ENCODE data around the gene IL1RAP. TPM values are rescaled to one million over a fixed set of nuclear protein-coding genes. Genes with fewer than 3 reads are reported as not detected.
"Not testable (repeated sequence)": the region's sequence is repeated elsewhere in the genome, so short reads cannot be mapped to it uniquely, and the experiment has no call there.

IL1RAP gene
- 10.9 and 11.9 TPM in 2 replicates for total RNA-seq (2012; rRNA removed)

- Histone ChIP-seq H3K27me3 (ENCODE audit: control insufficient read depth, insufficient read depth, low read length) (no peaks in the 10 kb centered on the region), H3K9me3 (replicated peaks; ENCODE audit: low read length) (no peaks in the 10 kb centered on the region), H3K9ac (ENCODE audit: low read depth, low read length) (peak within 1 kb of the TSS; percentile 89)
Observed at GRCh38 chr3:190513409-190514370, at the start of gene IL1RAP. TSS of gene IL1RAP (plus strand) at chr3:190514085. CDS start at chr3:190564290, 50,205 bp downstream.

GRCh38 chr3:190467922-190468321 is 46.0 kb upstream of the IL1RAP start:
- Histone ChIP-seq H3K4me1 (ENCODE audit: control insufficient read depth, insufficient read depth, low read length) (no peaks in the 10 kb centered on the region), H3K9ac (ENCODE audit: low read depth, low read length) (no peak overlapping the region), H3K4me3 (ENCODE audit: low read length) (no peak overlapping the region), H3K9me3 (replicated peaks; ENCODE audit: low read length) (no peaks in the 10 kb centered on the region), H3K27me3 (ENCODE audit: control insufficient read depth, insufficient read depth, low read length) (no peaks in the 10 kb centered on the region), H3K36me3 (ENCODE audit: insufficient read depth, low read length) (no peaks in the 10 kb centered on the region), H3K4me2 (ENCODE audit: low read length) (no peak overlapping the region)

More at GRCh38 chr3:190513409-190514370, at the start of gene IL1RAP:
- Histone ChIP-seq H3K4me2 (ENCODE audit: low read length) (peak within 1 kb of the TSS; percentile 90), H3K36me3 (ENCODE audit: insufficient read depth, low read length) (no peaks in the 10 kb centered on the region), H3K4me1 (ENCODE audit: control insufficient read depth, insufficient read depth, low read length) (peaks cover 35% of the 10 kb centered on the region), H3K4me3 (ENCODE audit: low read length) (peak within 1 kb of the TSS; percentile 83)

- H3K4me1 ChIP-seq (ENCODE audit: control insufficient read depth, insufficient read depth, low read length); H3K27me3 ChIP-seq (ENCODE audit: control insufficient read depth, insufficient read depth, low read length); H3K4me2 ChIP-seq (ENCODE audit: low read length); H3K4me3 ChIP-seq (ENCODE audit: low read length); H3K9ac ChIP-seq (ENCODE audit: low read depth, low read length); H3K36me3 ChIP-seq (ENCODE audit: insufficient read depth, low read length); H3K9me3 ChIP-seq (replicated peaks; ENCODE audit: low read length): not testable (repeated sequence)
Observed at GRCh38 chr3:190473261-190473660, 40.6 kb upstream of the IL1RAP start.

GRCh38 chr3:190481779-190482178 is 32.1 kb upstream of the IL1RAP start:
- H3K4me3 ChIP-seq (ENCODE audit: low read length): no peak overlapping the region
- no peaks in the 10 kb centered on the region for H3K27me3 ChIP-seq (ENCODE audit: control insufficient read depth, insufficient read depth, low read length)
- H3K4me1 ChIP-seq (ENCODE audit: control insufficient read depth, insufficient read depth, low read length): peaks cover 4% of the 10 kb centered on the region
- no peaks in the 10 kb centered on the region for H3K36me3 ChIP-seq (ENCODE audit: insufficient read depth, low read length)
- no peak overlapping the region for H3K9ac ChIP-seq (ENCODE audit: low read depth, low read length)
- H3K9me3 ChIP-seq (replicated peaks; ENCODE audit: low read length): no peaks in the 10 kb centered on the region
- H3K4me2 ChIP-seq (ENCODE audit: low read length): no peak overlapping the region

- H3K4me2 ChIP-seq (ENCODE audit: low read length): no peak overlapping the region
- no peaks in the 10 kb centered on the region for H3K27me3 ChIP-seq (ENCODE audit: control insufficient read depth, insufficient read depth, low read length)
- H3K4me1 ChIP-seq (ENCODE audit: control insufficient read depth, insufficient read depth, low read length): peaks cover 4% of the 10 kb centered on the region
- H3K36me3 ChIP-seq (ENCODE audit: insufficient read depth, low read length): no peaks in the 10 kb centered on the region
- no peak overlapping the region for H3K4me3 ChIP-seq (ENCODE audit: low read length)
- no peak overlapping the region for H3K9ac ChIP-seq (ENCODE audit: low read depth, low read length)
- no peaks in the 10 kb centered on the region for H3K9me3 ChIP-seq (replicated peaks; ENCODE audit: low read length)
Observed at GRCh38 chr3:190485830-190486532, 27.9 kb upstream of the IL1RAP start.

- Histone ChIP-seq H3K9me3 (replicated peaks; ENCODE audit: low read length) (no peaks in the 10 kb centered on the region), H3K4me3 (ENCODE audit: low read length) (no peak overlapping the region), H3K9ac (ENCODE audit: low read depth, low read length) (no peak overlapping the region), H3K36me3 (ENCODE audit: insufficient read depth, low read length) (no peaks in the 10 kb centered on the region), H3K4me2 (ENCODE audit: low read length) (no peak overlapping the region), H3K27me3 (ENCODE audit: control insufficient read depth, insufficient read depth, low read length) (no peaks in the 10 kb centered on the region), H3K4me1 (ENCODE audit: control insufficient read depth, insufficient read depth, low read length) (peaks cover 4% of the 10 kb centered on the region)
Observed at GRCh38 chr3:190486533-190486864, 27.4 kb upstream of the IL1RAP start.

- Histone ChIP-seq H3K36me3 (ENCODE audit: insufficient read depth, low read length) (no peaks in the 10 kb centered on the region), H3K27me3 (ENCODE audit: control insufficient read depth, insufficient read depth, low read length) (no peaks in the 10 kb centered on the region), H3K9ac (ENCODE audit: low read depth, low read length) (no peak overlapping the region), H3K4me1 (ENCODE audit: control insufficient read depth, insufficient read depth, low read length) (peaks cover 4% of the 10 kb centered on the region), H3K9me3 (replicated peaks; ENCODE audit: low read length) (no peaks in the 10 kb centered on the region), H3K4me3 (ENCODE audit: low read length) (no peak overlapping the region), H3K4me2 (ENCODE audit: low read length) (no peak overlapping the region)
Observed at GRCh38 chr3:190486908-190487607, 26.8 kb upstream of the IL1RAP start.

- H3K4me3 ChIP-seq (ENCODE audit: low read length): no peak overlapping the region
- H3K4me1 ChIP-seq (ENCODE audit: control insufficient read depth, insufficient read depth, low read length): peaks cover 19% of the 10 kb centered on the region
- no peak overlapping the region for H3K4me2 ChIP-seq (ENCODE audit: low read length)
- H3K27me3 ChIP-seq (ENCODE audit: control insufficient read depth, insufficient read depth, low read length): no peaks in the 10 kb centered on the region
- no peaks in the 10 kb centered on the region for H3K36me3 ChIP-seq (ENCODE audit: insufficient read depth, low read length)
- H3K9ac ChIP-seq (ENCODE audit: low read depth, low read length): no peak overlapping the region
- no peaks in the 10 kb centered on the region for H3K9me3 ChIP-seq (replicated peaks; ENCODE audit: low read length)
Observed at GRCh38 chr3:190491533-190492054, 22.3 kb upstream of the IL1RAP start.

GRCh38 chr3:190492129-190492528 is 21.8 kb upstream of the IL1RAP start:
- H3K4me3 ChIP-seq (ENCODE audit: low read length): no peak overlapping the region
- H3K9me3 ChIP-seq (replicated peaks; ENCODE audit: low read length): no peaks in the 10 kb centered on the region
- no peaks in the 10 kb centered on the region for H3K36me3 ChIP-seq (ENCODE audit: insufficient read depth, low read length)
- H3K27me3 ChIP-seq (ENCODE audit: control insufficient read depth, insufficient read depth, low read length): no peaks in the 10 kb centered on the region
- no peak overlapping the region for H3K4me2 ChIP-seq (ENCODE audit: low read length)
- peaks cover 23% of the 10 kb centered on the region for H3K4me1 ChIP-seq (ENCODE audit: control insufficient read depth, insufficient read depth, low read length)
- no peak overlapping the region for H3K9ac ChIP-seq (ENCODE audit: low read depth, low read length)

- Histone ChIP-seq H3K36me3 (ENCODE audit: insufficient read depth, low read length) (no peaks in the 10 kb centered on the region), H3K4me3 (ENCODE audit: low read length) (no peak overlapping the region), H3K4me2 (ENCODE audit: low read length) (no peak overlapping the region), H3K4me1 (ENCODE audit: control insufficient read depth, insufficient read depth, low read length) (peaks cover 26% of the 10 kb centered on the region), H3K27me3 (ENCODE audit: control insufficient read depth, insufficient read depth, low read length) (no peaks in the 10 kb centered on the region), H3K9me3 (replicated peaks; ENCODE audit: low read length) (no peaks in the 10 kb centered on the region), H3K9ac (ENCODE audit: low read depth, low read length) (no peak overlapping the region)
Observed at GRCh38 chr3:190492966-190493365, 20.9 kb upstream of the IL1RAP start.

GRCh38 chr3:190494907-190495306 is 19.0 kb upstream of the IL1RAP start:
- Histone ChIP-seq H3K36me3 (ENCODE audit: insufficient read depth, low read length) (no peaks in the 10 kb centered on the region), H3K9ac (ENCODE audit: low read depth, low read length) (no peak overlapping the region), H3K4me1 (ENCODE audit: control insufficient read depth, insufficient read depth, low read length) (peaks cover 27% of the 10 kb centered on the region), H3K9me3 (replicated peaks; ENCODE audit: low read length) (no peaks in the 10 kb centered on the region), H3K4me3 (ENCODE audit: low read length) (no peak overlapping the region), H3K27me3 (ENCODE audit: control insufficient read depth, insufficient read depth, low read length) (no peaks in the 10 kb centered on the region), H3K4me2 (ENCODE audit: low read length) (no peak overlapping the region)
